Uterus (tissue), 2 donors: Measurements from ENCODE around the gene ARAP2.

Experiments used
- CTCF ChIP-seq, 4 experiments: fragments of 200-600 bp in 2 of 4; fragments of 450-650 bp in 2 of 4; sonication (generic) in 2 of 4; IDR thresholded peaks; one replicate each; pipeline ENCODE4 v1.5.1; 2016 to 2019; ENCODE audit warnings: antibody characterized with exemption in 4 of 4, mild to moderate bottlenecking in 2 of 4, moderate library complexity in 1 of 4
- POLR2A ChIP-seq, 2 donors: fragments of 450-650 bp; IDR thresholded peaks; one replicate each; pipeline ENCODE4 v1.6.1; 2016; ENCODE audit warnings: antibody characterized with exemption in 2 of 2, mild to moderate bottlenecking in 1 of 2, moderate library complexity in 1 of 2

- TF ChIP-seq CTCF (IDR thresholded peaks at IDR 0.05) (no peak), POLR2A (IDR thresholded peaks at IDR 0.05) (no peak)
Measured at GRCh38 chr4:36133086-36133485, 111.2 kb downstream of the ARAP2 start.
